HG03159 (cell line): ENCODE measurements around the gene TASP1.
A peak's percentile ranks its signal among the peaks of the same experiment; 100 is the strongest.
"Not testable (repeated sequence)": the region's sequence is repeated elsewhere in the genome, so short reads cannot be mapped to it uniquely, and the experiment has no call there.

Experiments used
- ATAC-seq: cut with Tn5 transposase; IDR thresholded peaks from one replicate; pipeline ENCODE4 v1.9.1; 2021; ENCODE audit warnings: mild to moderate bottlenecking, moderate library complexity; ENCODE audit not compliant: unreplicated experiment

Gene TASP1

DNA sequence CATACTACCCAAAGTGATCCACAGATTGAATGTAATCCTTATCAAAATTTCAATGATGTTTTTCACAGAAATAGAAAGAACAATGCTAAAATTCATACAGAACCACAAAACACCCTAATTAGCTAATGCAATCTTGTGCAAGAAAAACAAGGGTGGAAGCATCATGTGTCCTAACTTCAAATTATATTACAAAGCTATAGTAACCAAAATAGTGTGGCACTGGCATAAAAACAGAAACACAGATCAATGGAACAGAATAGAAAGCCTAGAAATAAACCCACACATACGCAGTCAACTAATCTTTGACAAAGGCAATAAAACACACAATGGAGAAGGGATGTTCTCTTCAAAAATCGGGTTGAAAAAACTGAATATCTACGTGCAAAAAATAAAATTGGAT lies 131.1 kb downstream of the TASP1 start:
- no peak for ATAC-seq

GRCh38 chr20:13501500-13501899 lies 137.2 kb downstream of the TASP1 start:
- no peak for ATAC-seq

- no peak for ATAC-seq
These were observed 144.7 kb downstream of the TASP1 start for GRCh38 chr20:13494019-13494418.

GRCh38 chr20:13493143-13493542 lies 145.6 kb downstream of the TASP1 start:
- no peak for ATAC-seq

DNA sequence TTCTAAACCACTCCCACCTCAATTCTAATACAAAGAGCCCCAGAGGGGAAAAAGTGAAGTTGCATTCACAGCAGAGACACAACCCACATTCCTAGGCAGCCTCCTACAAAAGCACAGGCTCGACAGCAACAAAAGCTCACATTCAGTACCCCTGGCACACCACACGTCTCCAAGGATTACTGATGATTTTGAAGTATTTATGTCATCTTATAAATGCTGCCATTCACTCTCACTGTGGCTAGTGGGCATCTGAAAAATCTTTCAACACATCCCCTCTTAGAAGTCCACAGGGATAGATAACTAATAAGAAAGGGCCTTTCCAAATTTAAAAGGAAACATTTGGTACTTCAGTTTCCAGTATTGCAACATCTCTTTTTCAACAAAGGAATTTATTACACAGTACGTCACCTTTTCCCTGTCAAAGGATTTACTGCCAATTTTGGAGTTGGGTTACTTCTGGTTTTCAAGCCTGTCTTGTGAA lies 146.7 kb downstream of the TASP1 start:
- ATAC-seq: no peak

GRCh38 chr20:13487202-13487601 lies 151.5 kb downstream of the TASP1 start:
- ATAC-seq: no peak

- ATAC-seq: no peak
These were observed 152.0 kb downstream of the TASP1 start for GRCh38 chr20:13486694-13487093.

- no peak for ATAC-seq
These were observed 153.2 kb downstream of the TASP1 start for GRCh38 chr20:13485576-13485975.

DNA sequence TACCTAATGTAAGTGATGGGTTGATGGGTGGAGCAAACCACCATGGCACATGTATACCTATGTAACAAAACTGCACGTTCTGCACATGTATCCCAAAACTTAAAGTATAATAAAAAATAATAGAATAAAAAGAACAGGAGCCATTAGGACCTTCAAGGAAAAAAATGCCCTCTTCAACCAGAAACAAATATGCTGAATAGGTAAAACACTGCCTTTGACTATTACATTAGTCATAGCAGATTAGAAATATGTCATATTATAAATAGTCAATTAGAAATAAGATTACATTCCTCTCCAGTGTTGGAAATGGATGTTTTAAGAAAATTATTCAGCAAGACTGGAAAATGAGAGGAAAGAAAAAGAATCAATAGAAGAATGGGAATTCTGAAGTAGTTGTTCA lies 153.7 kb downstream of the TASP1 start:
- not testable (repeated sequence) for ATAC-seq

- ATAC-seq: not testable (repeated sequence)
These were observed 155.3 kb downstream of the TASP1 start for GRCh38 chr20:13483472-13483871.

GRCh38 chr20:13478366-13478765 lies 160.4 kb downstream of the TASP1 start:
- ATAC-seq: no peak

- no peak for ATAC-seq
These were observed 164.3 kb downstream of the TASP1 start for GRCh38 chr20:13474467-13474866.

DNA sequence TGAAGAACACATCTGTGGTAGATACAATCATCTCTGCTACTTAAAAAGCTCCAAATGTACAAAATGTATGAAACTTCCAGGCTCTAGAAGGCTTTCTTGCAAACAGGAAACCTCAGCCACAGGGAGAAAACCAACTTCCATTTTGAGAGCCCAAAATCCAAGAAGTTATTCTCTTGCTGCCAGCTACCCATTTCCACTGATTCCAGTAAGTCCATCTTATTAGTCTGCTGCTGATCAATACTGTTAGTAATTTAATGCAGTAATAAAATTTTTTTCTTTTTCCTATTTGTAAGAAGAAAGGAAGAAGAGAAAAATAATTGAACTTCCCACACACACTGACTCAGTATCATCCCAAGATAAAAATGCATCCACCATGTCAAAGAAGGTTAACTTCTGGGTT lies 169.5 kb downstream of the TASP1 start:
- ATAC-seq: no peak

DNA sequence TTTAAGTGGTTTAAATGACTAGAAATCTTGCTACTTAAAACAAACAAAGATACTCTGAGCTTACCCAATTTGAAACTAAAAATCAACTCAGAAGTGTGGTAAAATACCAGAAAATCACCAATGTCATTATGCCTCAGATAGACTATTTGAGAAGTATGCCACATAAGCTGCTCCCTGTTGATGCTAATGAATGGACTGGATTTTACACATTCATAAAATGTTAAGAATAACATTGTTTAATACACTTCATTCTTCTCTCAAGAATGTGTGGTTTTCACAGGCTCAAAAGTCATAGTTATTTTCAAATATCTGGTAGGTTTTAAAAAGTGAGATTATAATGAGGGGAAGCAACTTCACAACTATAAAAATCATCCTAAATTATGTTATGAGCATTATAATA lies 170.6 kb downstream of the TASP1 start:
- no peak for ATAC-seq

GRCh38 chr20:13464702-13465101 lies 174.0 kb downstream of the TASP1 start:
- no peak for ATAC-seq

DNA sequence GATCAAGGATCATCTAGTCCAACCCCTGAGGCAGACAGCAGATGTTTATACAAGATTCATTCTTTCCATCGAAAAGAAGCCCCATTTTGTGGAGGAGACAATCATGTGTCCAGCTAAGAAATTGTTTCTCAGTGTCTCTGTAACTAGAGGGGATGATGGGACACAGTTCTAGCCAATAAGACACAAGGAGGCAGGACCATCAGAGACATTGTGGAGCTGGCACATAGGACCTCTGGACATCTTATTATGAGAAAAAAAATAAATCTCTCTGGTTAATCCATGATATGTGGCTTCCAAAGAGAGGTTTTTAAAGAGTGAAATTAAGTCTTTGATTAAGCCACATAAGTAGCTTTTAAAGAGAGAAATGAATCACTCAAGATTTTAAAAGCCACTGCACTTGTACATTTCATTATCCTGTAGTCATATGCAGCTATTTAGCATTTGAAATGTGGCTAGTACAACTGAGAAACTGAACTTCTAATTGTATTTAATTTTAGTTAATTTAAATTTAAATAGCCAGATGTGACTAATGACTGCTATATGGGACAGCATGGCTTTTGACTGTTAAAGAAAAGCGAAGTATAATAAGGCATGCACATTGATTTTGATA lies 176.8 kb downstream of the TASP1 start:
- ATAC-seq: no peak

- peak; percentile 96 for ATAC-seq
These were observed 179.8 kb downstream of the TASP1 start for GRCh38 chr20:13458860-13459451.

GRCh38 chr20:13457487-13457886 lies 181.2 kb downstream of the TASP1 start:
- ATAC-seq: no peak

GRCh38 chr20:13455713-13456112 lies 183.0 kb downstream of the TASP1 start:
- ATAC-seq: no peak

DNA sequence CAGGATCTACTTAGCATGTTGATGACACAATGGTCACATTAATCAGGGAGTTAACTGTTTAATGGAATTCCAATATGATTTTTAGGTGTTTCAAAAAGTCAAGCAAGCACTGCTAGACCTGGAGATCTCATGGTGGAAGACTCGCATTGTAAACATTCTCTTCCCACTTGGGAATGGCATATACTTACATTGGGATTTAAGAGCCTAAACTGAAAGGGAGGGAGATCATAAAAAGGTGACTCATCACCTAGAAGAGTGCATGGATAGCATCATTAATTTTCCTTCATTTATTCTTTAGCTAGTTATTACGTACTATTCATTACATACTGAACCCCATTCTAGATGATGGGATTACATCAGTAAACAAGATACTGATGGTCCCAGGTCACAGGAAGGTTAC lies 185.4 kb downstream of the TASP1 start:
- ATAC-seq: no peak

GRCh38 chr20:13452470-13453124 lies 186.1 kb downstream of the TASP1 start:
- no peak for ATAC-seq

- ATAC-seq: no peak
These were observed 188.8 kb downstream of the TASP1 start for GRCh38 chr20:13449868-13450434.
